Measurements from ENCODE around the gene RIPK4. TPM values are rescaled to one million over a fixed set of nuclear protein-coding genes. Genes with fewer than 3 reads are reported as not detected.
A peak's percentile ranks its signal among the peaks of the same experiment; 100 is the strongest.

The RIPK4 gene
- total RNA-seq, 1 donor from 2014 or later, result not detected

DNA sequence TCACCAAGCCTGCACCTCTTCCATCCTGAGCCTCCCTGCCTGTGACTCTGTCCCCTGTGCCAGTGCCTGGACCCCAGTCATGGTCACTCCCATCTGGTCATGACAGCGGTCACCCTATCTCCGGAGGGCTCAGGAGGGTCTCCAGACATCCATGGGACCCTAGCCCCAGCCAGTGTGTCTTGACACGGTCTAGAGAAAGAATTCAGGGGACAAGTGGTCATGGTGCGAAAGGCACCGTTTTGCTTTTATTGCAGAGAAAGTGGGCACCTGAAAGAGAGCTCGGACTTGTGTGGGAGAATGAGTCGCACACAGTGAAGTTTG lies 4.7 kb upstream of the RIPK4 start:
- intact Hi-C loops (cut with micrococcal nuclease), result no loop called here
- Mint-ChIP-seq H3K36me3 (ENCODE audit: low read depth) (no peaks in the 10 kb centered on the region), H3K4me1 (ENCODE audit: low read depth) (peaks cover 23% of the 10 kb centered on the region)

GRCh38 chr21:41770901-41771624 lies 4.2 kb upstream of the RIPK4 start:
- H3K9me3 Mint-ChIP-seq, result no peaks in the 10 kb centered on the region
- no peak overlapping the region for H3K27ac Mint-ChIP-seq
- H3K27me3 Mint-ChIP-seq (ENCODE audit: insufficient read depth), result peaks cover 55% of the 10 kb centered on the region
- no peak for DNase-seq (ENCODE audit: low spot score)
- no peak overlapping the region for H3K4me3 Mint-ChIP-seq
- peaks cover 23% of the 10 kb centered on the region for H3K4me1 Mint-ChIP-seq (ENCODE audit: low read depth)
- intact Hi-C loops (cut with micrococcal nuclease), result no loop called here
- H3K36me3 Mint-ChIP-seq (ENCODE audit: low read depth), result no peaks in the 10 kb centered on the region

More for the DNA sequence above, 4.7 kb upstream of the RIPK4 start:
- DNase-seq (ENCODE audit: low spot score), result no peak
- peaks cover 55% of the 10 kb centered on the region for H3K27me3 Mint-ChIP-seq (ENCODE audit: insufficient read depth)
- no peaks in the 10 kb centered on the region for H3K9me3 Mint-ChIP-seq
- H3K4me3 Mint-ChIP-seq, result no peak overlapping the region
- H3K27ac Mint-ChIP-seq, result no peak overlapping the region

DNA sequence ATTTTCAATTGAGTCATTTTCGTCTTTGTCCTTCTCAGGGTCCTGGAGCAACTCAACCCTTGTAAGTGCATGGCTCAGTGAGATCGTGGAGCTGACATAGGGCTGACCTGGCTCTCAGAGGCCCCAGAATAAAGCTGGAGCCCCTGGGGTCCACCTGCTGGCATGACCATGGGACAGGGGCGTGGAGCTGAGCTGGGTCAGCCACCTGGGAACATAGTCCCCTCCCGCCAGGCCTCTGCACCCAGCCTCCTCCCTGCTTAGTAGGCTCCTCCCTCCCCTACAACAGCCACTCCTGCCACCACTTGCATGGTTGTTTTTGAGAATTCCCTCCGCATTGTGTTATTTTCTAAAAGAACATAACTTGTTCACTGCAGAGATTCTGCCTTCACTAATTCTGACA lies 3.1 kb upstream of the RIPK4 start:
- Mint-ChIP-seq H3K4me1 (ENCODE audit: low read depth) (peaks cover 23% of the 10 kb centered on the region), H3K36me3 (ENCODE audit: low read depth) (no peaks in the 10 kb centered on the region), H3K4me3 (no peak overlapping the region), H3K9me3 (no peaks in the 10 kb centered on the region), H3K27ac (no peak overlapping the region), H3K27me3 (ENCODE audit: insufficient read depth) (peaks cover 58% of the 10 kb centered on the region)
- no peak for DNase-seq (ENCODE audit: low spot score)
- intact Hi-C loops (cut with micrococcal nuclease), result loop anchor here (5.0 to 10.0 kb wide), 2 partner anchors 155 to 408 kb away; partner anchors contain the start of gene MX2

- H3K27me3 Mint-ChIP-seq (ENCODE audit: insufficient read depth), result peaks cover 59% of the 10 kb centered on the region
- intact Hi-C loops (cut with micrococcal nuclease), result loop anchor here (5.0 to 10.0 kb wide), 2 partner anchors 155 to 407 kb away; partner anchors contain the start of gene MX2
- H3K4me3 Mint-ChIP-seq, result no peak overlapping the region
- H3K36me3 Mint-ChIP-seq (ENCODE audit: low read depth), result no peaks in the 10 kb centered on the region
- no peak overlapping the region for H3K27ac Mint-ChIP-seq
- no peak for DNase-seq (ENCODE audit: low spot score)
- no peaks in the 10 kb centered on the region for H3K9me3 Mint-ChIP-seq
- H3K4me1 Mint-ChIP-seq (ENCODE audit: low read depth), result peaks cover 23% of the 10 kb centered on the region
Observed at GRCh38 chr21:41769521-41769920, 2.7 kb upstream of the RIPK4 start.

DNA sequence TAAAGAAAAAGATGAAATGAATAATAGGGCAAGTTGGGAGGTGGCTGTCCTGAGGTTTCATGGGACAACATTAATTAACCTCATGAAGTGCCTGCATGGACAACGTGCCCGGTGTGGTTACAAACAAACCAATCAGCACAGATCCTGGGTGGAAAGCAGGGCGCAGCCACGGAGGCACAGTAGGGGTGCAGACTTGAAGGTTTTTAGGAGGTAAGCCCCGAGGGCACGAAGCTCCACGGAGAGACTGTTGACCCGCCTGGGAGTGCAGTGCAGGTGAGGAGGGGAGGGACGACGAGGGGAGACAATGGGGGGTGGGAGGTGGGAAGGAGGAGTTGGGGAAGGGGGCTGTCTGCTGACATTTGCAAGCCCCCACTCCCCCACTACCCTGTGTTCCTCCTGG lies 2.3 kb upstream of the RIPK4 start:
- Mint-ChIP-seq H3K36me3 (ENCODE audit: low read depth) (no peaks in the 10 kb centered on the region), H3K27me3 (ENCODE audit: insufficient read depth) (peaks cover 60% of the 10 kb centered on the region), H3K4me1 (ENCODE audit: low read depth) (peaks cover 23% of the 10 kb centered on the region), H3K4me3 (peak overlapping the region; percentile 72), H3K9me3 (no peaks in the 10 kb centered on the region), H3K27ac (no peak overlapping the region)
- intact Hi-C loops (cut with micrococcal nuclease), result loop anchor here (5.0 to 10.0 kb wide), 2 partner anchors 154 to 407 kb away; partner anchors contain the start of gene MX2
- no peak for DNase-seq (ENCODE audit: low spot score)

DNA sequence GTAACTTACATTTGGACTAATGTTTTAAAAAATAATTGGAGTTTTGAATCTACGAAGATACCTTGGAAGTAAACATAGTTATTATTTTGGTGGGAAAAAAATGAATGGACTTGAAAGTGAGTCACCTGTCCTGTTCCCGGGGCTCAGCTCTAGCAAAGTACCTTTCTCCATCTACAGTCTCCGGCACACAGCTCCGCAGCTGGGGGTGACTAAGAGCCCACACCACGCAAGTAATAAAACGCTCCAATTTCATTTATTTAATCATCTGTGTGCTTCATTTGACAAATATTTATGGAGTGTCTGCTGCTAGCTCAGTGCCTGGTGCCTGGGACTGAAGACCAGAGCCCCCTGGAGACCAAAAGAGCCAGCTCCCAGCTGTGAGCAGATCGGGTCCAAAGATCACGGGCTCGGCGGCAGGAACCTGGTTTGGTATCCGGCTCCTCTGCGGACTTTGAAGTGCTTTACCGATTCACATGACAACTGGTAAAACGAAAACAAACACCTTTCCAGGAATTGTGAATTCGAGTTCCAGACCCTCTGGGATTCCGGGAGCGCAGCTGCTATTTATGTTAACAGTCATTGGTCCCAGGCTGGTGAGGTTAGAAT lies 1.7 kb upstream of the RIPK4 start:
- no peaks in the 10 kb centered on the region for H3K9me3 Mint-ChIP-seq
- DNase-seq (ENCODE audit: low spot score), result peak; percentile 7
- no peaks in the 10 kb centered on the region for H3K36me3 Mint-ChIP-seq (ENCODE audit: low read depth)
- H3K4me1 Mint-ChIP-seq (ENCODE audit: low read depth), result peaks cover 23% of the 10 kb centered on the region
- no peak overlapping the region for H3K27ac Mint-ChIP-seq
- peaks cover 62% of the 10 kb centered on the region for H3K27me3 Mint-ChIP-seq (ENCODE audit: insufficient read depth)
- H3K4me3 Mint-ChIP-seq, result peak overlapping the region; percentile 72
- intact Hi-C loops (cut with micrococcal nuclease), result loop anchor here (5.0 to 10.0 kb wide), 2 partner anchors 154 to 406 kb away; partner anchors contain the start of gene MX2

GRCh38 chr21:41767606-41768436 lies 969 bp upstream of the RIPK4 start:
- H3K27ac Mint-ChIP-seq, result peak overlapping the region; percentile 67
- no peaks in the 10 kb centered on the region for H3K36me3 Mint-ChIP-seq (ENCODE audit: low read depth)
- H3K9me3 Mint-ChIP-seq, result no peaks in the 10 kb centered on the region
- peaks cover 23% of the 10 kb centered on the region for H3K4me1 Mint-ChIP-seq (ENCODE audit: low read depth)
- peak overlapping the region; percentile 72 for H3K4me3 Mint-ChIP-seq
- DNase-seq (ENCODE audit: low spot score), result no peak
- peaks cover 64% of the 10 kb centered on the region for H3K27me3 Mint-ChIP-seq (ENCODE audit: insufficient read depth)
- intact Hi-C loops (cut with micrococcal nuclease), result loop anchor here (5.0 to 10.0 kb wide), 2 partner anchors 153 to 406 kb away; partner anchors contain the start of gene MX2

GRCh38 chr21:41765973-41766882 lies 624 bp downstream of the RIPK4 start:
- intact Hi-C loops (cut with micrococcal nuclease), result loop anchor here (5.0 to 10.0 kb wide), 2 partner anchors 151 to 404 kb away; partner anchors contain the start of gene MX2
- H3K9me3 Mint-ChIP-seq, result no peaks in the 10 kb centered on the region
- H3K27ac Mint-ChIP-seq, result no peak overlapping the region
- H3K27me3 Mint-ChIP-seq (ENCODE audit: insufficient read depth), result peaks cover 73% of the 10 kb centered on the region
- H3K4me3 Mint-ChIP-seq, result peak overlapping the region; percentile 33
- DNase-seq (ENCODE audit: low spot score), result no peak
- peaks cover 23% of the 10 kb centered on the region for H3K4me1 Mint-ChIP-seq (ENCODE audit: low read depth)
- H3K36me3 Mint-ChIP-seq (ENCODE audit: low read depth), result no peaks in the 10 kb centered on the region

- H3K36me3 Mint-ChIP-seq (ENCODE audit: low read depth), result no peaks in the 10 kb centered on the region
- H3K4me3 Mint-ChIP-seq, result peak overlapping the region; percentile 15
- intact Hi-C loops (cut with micrococcal nuclease), result loop anchor here (5.0 to 10.0 kb wide), 2 partner anchors 151 to 403 kb away; partner anchors contain the start of gene MX2
- H3K27me3 Mint-ChIP-seq (ENCODE audit: insufficient read depth), result peaks cover 77% of the 10 kb centered on the region
- H3K9me3 Mint-ChIP-seq, result no peaks in the 10 kb centered on the region
- no peak overlapping the region for H3K27ac Mint-ChIP-seq
- no peak for DNase-seq (ENCODE audit: low spot score)
- H3K4me1 Mint-ChIP-seq (ENCODE audit: low read depth), result peaks cover 28% of the 10 kb centered on the region
Observed at GRCh38 chr21:41765420-41765821, 1.4 kb downstream of the RIPK4 start.

GRCh38 chr21:41764558-41765419 lies 2.1 kb downstream of the RIPK4 start:
- no peak for DNase-seq (ENCODE audit: low spot score)
- Mint-ChIP-seq H3K4me3 (no peak overlapping the region), H3K27ac (no peak overlapping the region), H3K4me1 (ENCODE audit: low read depth) (peaks cover 28% of the 10 kb centered on the region), H3K27me3 (ENCODE audit: insufficient read depth) (peaks cover 81% of the 10 kb centered on the region), H3K9me3 (no peaks in the 10 kb centered on the region), H3K36me3 (ENCODE audit: low read depth) (no peaks in the 10 kb centered on the region)
- intact Hi-C loops (cut with micrococcal nuclease), result loop anchor here (5.0 to 10.0 kb wide), 2 partner anchors 150 to 402 kb away; partner anchors contain the start of gene MX2

GRCh38 chr21:41763996-41764395 lies 2.9 kb downstream of the RIPK4 start:
- no peak for DNase-seq (ENCODE audit: low spot score)

More at GRCh38 chr21:41763996-41764395, 2.9 kb downstream of the RIPK4 start:
- Mint-ChIP-seq H3K27ac (no peak overlapping the region), H3K4me3 (no peak overlapping the region), H3K36me3 (ENCODE audit: low read depth) (no peaks in the 10 kb centered on the region), H3K4me1 (ENCODE audit: low read depth) (peaks cover 26% of the 10 kb centered on the region), H3K9me3 (no peaks in the 10 kb centered on the region), H3K27me3 (ENCODE audit: insufficient read depth) (peaks cover 75% of the 10 kb centered on the region)
- intact Hi-C loops (cut with micrococcal nuclease), result loop anchor here (10.0 kb wide), 1 partner anchor 149 kb away; no protein-coding TSS in a partner anchor
